Thoracic aorta (tissue), 2 donors: ENCODE results near the gene MMP7. TPM values are rescaled to one million over a fixed set of nuclear protein-coding genes. Genes with fewer than 3 reads are reported as not detected.

Experiments
- ATAC-seq: fragments of 150-250 bp; one replicate; pipeline ENCODE4 v1.8.0; 2017; ENCODE audit warnings: low read depth; ENCODE audit not compliant: insufficient number of reproducible peaks, low FRiP score
- DNase-seq: peaks from one replicate; pipeline ENCODE4 v3.0.0-alpha.2; 2020; ENCODE audit warnings: low spot score
- H3K27ac ChIP-seq, 2 donors: fragments of 200-600 bp; sonication (generic); 1 replicate in 1 of 2; 2 replicates in 1 of 2; pipeline ENCODE4 v1.5.1; 2016; ENCODE audit warnings: mild to moderate bottlenecking in 2 of 2, moderate library complexity in 2 of 2
- H3K27me3 ChIP-seq: fragments of 200-600 bp; sonication (generic); replicated peaks from 2 replicates; pipeline ENCODE4 v1.6.0; 2016; ENCODE audit warnings: mild to moderate bottlenecking; ENCODE audit not compliant: insufficient read depth
- H3K36me3 ChIP-seq: fragments of 200-600 bp; sonication (generic); one replicate; pipeline ENCODE4 v1.5.1; 2016
- H3K4me1 ChIP-seq, 2 donors: fragments of 200-600 bp; sonication (generic); 1 replicate in 1 of 2; 2 replicates in 1 of 2; pipeline versions ENCODE4 v1.5.1 to v1.6.0; 2016; ENCODE audit warnings: low read depth in 2 of 2, mild to moderate bottlenecking in 1 of 2; ENCODE audit not compliant: control insufficient read depth in 1 of 2
- H3K4me3 ChIP-seq: fragments of 200-600 bp; sonication (generic); 2 replicates; pipeline ENCODE4 v1.5.1; 2016; ENCODE audit warnings: mild to moderate bottlenecking
- H3K9me3 ChIP-seq: fragments of 200-600 bp; sonication (generic); 2 replicates; pipeline ENCODE4 v1.5.1; 2016
- CTCF ChIP-seq: fragments of 200-600 bp; sonication (generic); IDR thresholded peaks from one replicate; pipeline ENCODE4 v1.5.1; 2019; ENCODE audit warnings: antibody characterized with exemption
- total RNA-seq, 2 donors: library from RNA; depleted of rRNA; stranded (reverse); fragments of >200 nt; gene quantifications; one replicate each; pipeline versions ENCODE4 v1.1.0 to v1.2.3, GENCODE V29; 2016

The MMP7 gene
- total RNA-seq, 2 donors from 2014 or later = not detected

- Histone ChIP-seq H3K27ac (no peak overlapping the region), H3K9me3 (no peaks in the 10 kb centered on the region), H3K4me3 (no peak overlapping the region), H3K4me1 (no peaks in the 10 kb centered on the region), H3K36me3 (no peaks in the 10 kb centered on the region), H3K27me3 (no peaks in the 10 kb centered on the region)
- no peak for ATAC-seq
- no peak for TF ChIP-seq CTCF
- DNase-seq = no peak
Measured at GRCh38 chr11:102528618-102529017, 1.9 kb downstream of the MMP7 start.

- Histone ChIP-seq H3K27me3 (no peaks in the 10 kb centered on the region), H3K36me3 (no peaks in the 10 kb centered on the region), H3K9me3 (no peaks in the 10 kb centered on the region), H3K27ac (no peak overlapping the region), H3K4me1 (no peaks in the 10 kb centered on the region), H3K4me3 (no peak overlapping the region)
- TF ChIP-seq CTCF = no peak
- ATAC-seq (no peak), DNase-seq (no peak)
Measured at GRCh38 chr11:102527684-102528083, 2.9 kb downstream of the MMP7 start.

- H3K36me3 ChIP-seq = no peaks in the 10 kb centered on the region
- H3K9me3 ChIP-seq = no peaks in the 10 kb centered on the region
- no peak overlapping the region for H3K27ac ChIP-seq
- no peaks in the 10 kb centered on the region for H3K4me1 ChIP-seq
- TF ChIP-seq CTCF = no peak
- H3K27me3 ChIP-seq = no peaks in the 10 kb centered on the region
- no peak for DNase-seq
- H3K4me3 ChIP-seq = no peak overlapping the region
- no peak for ATAC-seq
Measured at GRCh38 chr11:102527041-102527440, 3.5 kb downstream of the MMP7 start.

- ATAC-seq (no peak), DNase-seq (no peak)
- no peaks in the 10 kb centered on the region for H3K4me1 ChIP-seq
- no peak for TF ChIP-seq CTCF
- no peaks in the 10 kb centered on the region for H3K9me3 ChIP-seq
- no peak overlapping the region for H3K27ac ChIP-seq
- H3K36me3 ChIP-seq = no peaks in the 10 kb centered on the region
- H3K4me3 ChIP-seq = no peak overlapping the region
- no peaks in the 10 kb centered on the region for H3K27me3 ChIP-seq
Measured at GRCh38 chr11:102523887-102524286, 6.7 kb downstream of the MMP7 start.

- Histone ChIP-seq H3K27me3 (no peaks in the 10 kb centered on the region), H3K27ac (no peak overlapping the region), H3K4me1 (no peaks in the 10 kb centered on the region), H3K4me3 (no peak overlapping the region), H3K36me3 (no peaks in the 10 kb centered on the region), H3K9me3 (no peaks in the 10 kb centered on the region)
- ATAC-seq (no peak), DNase-seq (no peak)
- no peak for TF ChIP-seq CTCF
Measured at GRCh38 chr11:102523189-102523570, 7.4 kb downstream of the MMP7 start.
